Prostate gland (tissue), 2 donors: ENCODE data around the gene COL6A5. TPM values are rescaled to one million over a fixed set of nuclear protein-coding genes. Genes with fewer than 3 reads are reported as not detected.

Experiments
- DNase-seq: peaks from one replicate; pipeline ENCODE4 v3.0.0-alpha.2; 2019; ENCODE audit warnings: low spot score
- H3K27ac ChIP-seq, 2 donors: fragments of 200-600 bp; sonication (generic); 2 replicates each; pipeline ENCODE4 v1.5.1; 2017 to 2019
- H3K27me3 ChIP-seq: fragments of 200-600 bp; sonication (generic); replicated peaks from 2 replicates; pipeline ENCODE4 v1.5.1; 2019; ENCODE audit not compliant: insufficient read depth
- H3K36me3 ChIP-seq, 2 donors: fragments of 200-600 bp; sonication (generic); 1 replicate in 1 of 2; 2 replicates in 1 of 2; pipeline versions ENCODE4 v1.5.1 to v1.8.1; 2017 to 2019
- H3K4me1 ChIP-seq: fragments of 200-600 bp; sonication (generic); replicated peaks from 2 replicates; pipeline ENCODE4 v1.5.1; 2019
- H3K4me3 ChIP-seq, 2 donors: fragments of 200-600 bp; sonication (generic); 2 replicates each; pipeline ENCODE4 v1.5.1; 2017 to 2019
- H3K9me3 ChIP-seq: fragments of 200-600 bp; sonication (generic); 2 replicates; pipeline ENCODE4 v1.5.1; 2017
- CTCF ChIP-seq, 4 experiments: fragments of 200-600 bp in 2 of 4; fragments of 450-650 bp in 2 of 4; sonication (generic) in 2 of 4; IDR thresholded peaks; 1 replicate in 3 of 4; 2 replicates in 1 of 4; pipeline ENCODE4 v1.5.1; 2016 to 2019; ENCODE audit warnings: antibody characterized with exemption in 4 of 4, mild to moderate bottlenecking in 2 of 4, moderate library complexity in 2 of 4
- POLR2A ChIP-seq: fragments of 450-650 bp; IDR thresholded peaks from one replicate; pipeline ENCODE4 v1.6.1; 2016; ENCODE audit warnings: antibody characterized with exemption, mild to moderate bottlenecking
- POLR2AphosphoS5 ChIP-seq: sonication (generic); formaldehyde crosslinking; IDR thresholded peaks from one replicate; pipeline ENCODE4 v1.6.1; 2017; ENCODE audit warnings: antibody characterized with exemption
- WGBS: methylation state at CpG from one replicate; pipeline ENCODE4 v1.1.5; 2018; 5-methylcytosine and 5-hydroxymethylcytosine counted together
- intact Hi-C: fragments of 100-400 bp; cut with DNase I; formaldehyde crosslinking; loops from one replicate; pipeline ENCODE4 v1.14.2; 2022
- total RNA-seq, 2 donors: library from RNA; depleted of rRNA; stranded (reverse); fragments of >200 nt; gene quantifications; one replicate each; pipeline ENCODE4 v1.1.0, GENCODE V29; 2016

The COL6A5 gene
- total RNA-seq, 2 donors from 2014 or later: 0.57 TPM; not detected in 1

GRCh38 chr3:130488769-130489450 is 143.4 kb downstream of the COL6A5 start:
- Histone ChIP-seq H3K9me3 (no peaks in the 10 kb centered on the region), H3K27me3 (no peaks in the 10 kb centered on the region), H3K36me3 (no peaks in the 10 kb centered on the region), H3K4me1 (no peaks in the 10 kb centered on the region), H3K4me3 (no peak overlapping the region), H3K27ac (no peak overlapping the region)
- 66% methylated on average over 2 of the region's 2 CpGs for WGBS
- TF ChIP-seq POLR2AphosphoS5 (no peak), CTCF (IDR thresholded peaks at IDR 0.05) (no peak), POLR2A (no peak)
- DNase-seq: no peak
- intact Hi-C loops: no loop called here

GRCh38 chr3:130490241-130490640 is 144.8 kb downstream of the COL6A5 start:
- intact Hi-C loops: no loop called here
- TF ChIP-seq POLR2AphosphoS5: no peak
- TF ChIP-seq CTCF (IDR thresholded peaks at IDR 0.05): no peak
- TF ChIP-seq POLR2A: no peak
- Histone ChIP-seq H3K4me3 (no peak overlapping the region), H3K27me3 (no peaks in the 10 kb centered on the region), H3K4me1 (no peaks in the 10 kb centered on the region), H3K9me3 (no peaks in the 10 kb centered on the region), H3K36me3 (no peaks in the 10 kb centered on the region), H3K27ac (no peak overlapping the region)
- no peak for DNase-seq
- 58% methylated on average over 1 of the region's 1 CpG for WGBS

- H3K4me3 ChIP-seq: no peak overlapping the region
- no peaks in the 10 kb centered on the region for H3K9me3 ChIP-seq
- WGBS: 65% methylated on average over 6 of the region's 6 CpGs
- no peak overlapping the region for H3K27ac ChIP-seq
- H3K36me3 ChIP-seq: no peaks in the 10 kb centered on the region
- TF ChIP-seq POLR2AphosphoS5: no peak
- no peak for TF ChIP-seq CTCF (IDR thresholded peaks at IDR 0.05)
- TF ChIP-seq POLR2A: no peak
- no peaks in the 10 kb centered on the region for H3K27me3 ChIP-seq
- intact Hi-C loops: no loop called here
- DNase-seq: no peak
- H3K4me1 ChIP-seq: no peaks in the 10 kb centered on the region
These were observed 146.0 kb downstream of the COL6A5 start for GRCh38 chr3:130491431-130491830.

- 86% methylated on average over 2 of the region's 2 CpGs for WGBS
- Histone ChIP-seq H3K9me3 (no peaks in the 10 kb centered on the region), H3K36me3 (no peaks in the 10 kb centered on the region), H3K27ac (no peak overlapping the region), H3K27me3 (no peaks in the 10 kb centered on the region), H3K4me3 (no peak overlapping the region), H3K4me1 (no peaks in the 10 kb centered on the region)
- intact Hi-C loops: no loop called here
- no peak for TF ChIP-seq POLR2A
- no peak for TF ChIP-seq POLR2AphosphoS5
- DNase-seq: no peak
These were observed 159.2 kb downstream of the COL6A5 start for GRCh38 chr3:130504701-130505100.

GRCh38 chr3:130506031-130506430 is 160.6 kb downstream of the COL6A5 start:
- intact Hi-C loops: no loop called here
- Histone ChIP-seq H3K27me3 (no peaks in the 10 kb centered on the region), H3K9me3 (no peaks in the 10 kb centered on the region), H3K27ac (no peak overlapping the region), H3K36me3 (no peaks in the 10 kb centered on the region), H3K4me1 (no peaks in the 10 kb centered on the region), H3K4me3 (no peak overlapping the region)
- no peak for TF ChIP-seq POLR2A
- TF ChIP-seq CTCF (IDR thresholded peaks at IDR 0.05): no peak
- TF ChIP-seq POLR2AphosphoS5: no peak
- no peak for DNase-seq
- 86% methylated on average over 3 of the region's 3 CpGs for WGBS
